Measurements from ENCODE around the gene CCDC88C. TPM values are rescaled to one million over a fixed set of nuclear protein-coding genes. Genes with fewer than 3 reads are reported as not detected.

The CCDC88C gene
- total and polyA plus RNA-seq, 12 donors = 1.5 to 6.5 (median 3.4) TPM

- intact Hi-C loops (cut with DNase I) = no loop called here
- no peaks in the 10 kb centered on the region for H3K27me3 ChIP-seq
- 88 to 93% (median 92%) methylated on average over 7 to 23 of the region's 23 CpGs for WGBS, 4 donors
- DNase-seq = no peak
- H3K9me3 ChIP-seq (replicated peaks in 1 of 3) = no peaks in the 10 kb centered on the region
- no peaks in the 10 kb centered on the region for H3K36me3 ChIP-seq (replicated peaks in 1 of 2)
- H3K4me1 ChIP-seq (replicated peaks in 1 of 2) = no peaks in the 10 kb centered on the region
- no peak overlapping the region for H3K4me3 ChIP-seq
- TF ChIP-seq CTCF (IDR thresholded peaks at IDR 0.05) (no peak), POLR2A (IDR thresholded peaks at IDR 0.05) (no peak)
- H3K27ac ChIP-seq = no peak overlapping the region
Observed at GRCh38 chr14:91337699-91338335, 79.8 kb downstream of the CCDC88C start.

DNA sequence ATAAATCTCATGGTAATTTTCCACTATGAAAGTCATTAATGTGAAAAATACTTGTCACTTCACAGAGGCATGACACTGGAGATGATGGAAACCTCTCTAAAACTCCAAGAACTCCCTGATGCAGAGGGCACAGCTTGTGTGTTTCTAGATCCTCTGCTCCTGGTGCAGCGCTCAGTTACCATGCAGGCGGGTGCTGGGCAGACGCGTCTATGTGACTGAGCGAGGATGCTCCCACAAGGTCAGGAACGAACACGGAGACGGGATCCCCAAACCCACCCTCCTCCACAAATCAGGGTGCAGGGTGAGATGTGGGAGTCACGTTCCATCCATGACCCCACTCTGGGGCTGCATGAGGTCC, 81.5 kb downstream of the CCDC88C start:
- H3K4me3 ChIP-seq = no peak overlapping the region
- no peaks in the 10 kb centered on the region for H3K36me3 ChIP-seq (replicated peaks in 1 of 2)
- H3K4me1 ChIP-seq (replicated peaks in 1 of 2) = no peaks in the 10 kb centered on the region
- 90 to 100% (median 95%) methylated on average over 2 to 9 of the region's 9 CpGs for WGBS, 4 donors
- no peaks in the 10 kb centered on the region for H3K9me3 ChIP-seq (replicated peaks in 1 of 3)
- DNase-seq = no peak
- no peaks in the 10 kb centered on the region for H3K27me3 ChIP-seq
- TF ChIP-seq CTCF (IDR thresholded peaks at IDR 0.05) (no peak), POLR2A (IDR thresholded peaks at IDR 0.05) (no peak)
- intact Hi-C loops (cut with DNase I) = no loop called here
- H3K27ac ChIP-seq = no peak overlapping the region

DNA sequence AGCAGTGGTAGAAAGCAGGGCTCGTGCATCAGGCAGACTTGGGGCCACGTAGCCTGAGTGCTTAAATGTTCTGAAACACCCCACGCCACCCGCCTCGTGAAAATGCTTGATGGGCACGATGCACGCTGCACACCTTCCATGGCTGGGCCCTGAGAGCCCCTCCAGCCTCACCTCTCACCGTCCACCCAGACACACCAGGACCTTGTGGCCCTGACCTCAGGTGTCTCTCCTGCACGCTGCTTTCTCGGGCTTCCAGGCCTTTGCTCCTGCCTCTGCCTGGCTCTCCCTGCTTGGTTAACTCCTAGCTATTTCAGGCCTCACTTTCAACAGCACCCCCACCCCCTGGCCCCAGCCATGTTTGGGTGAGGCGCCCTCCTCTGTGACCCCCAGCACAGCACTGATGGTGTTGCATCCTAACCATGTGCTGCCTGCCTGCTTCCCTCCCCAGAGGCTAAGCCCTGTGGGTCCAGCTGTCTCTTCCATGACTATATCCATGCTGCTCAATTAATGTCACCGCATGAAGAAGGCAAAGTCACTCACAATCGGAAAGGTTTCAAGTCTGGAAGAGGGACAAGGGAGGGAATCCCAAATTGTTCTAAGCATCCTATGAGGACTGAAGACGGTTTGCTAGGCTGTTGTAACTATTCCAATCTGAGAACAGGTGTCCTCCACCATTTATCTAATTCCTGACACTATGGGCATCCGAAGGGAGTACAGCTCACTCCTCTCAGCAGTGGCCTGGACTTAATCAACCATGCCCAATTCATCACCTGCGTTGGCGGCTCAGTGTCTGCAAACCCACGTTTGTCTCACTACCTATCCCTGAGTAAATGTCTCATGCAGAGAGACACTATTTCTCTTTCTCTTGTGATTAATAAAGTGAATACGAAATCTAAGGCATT, 82.2 kb downstream of the CCDC88C start:
- no peaks in the 10 kb centered on the region for H3K36me3 ChIP-seq (replicated peaks in 1 of 2)
- 82 to 91% (median 90%) methylated on average over 15 to 19 of the region's 19 CpGs for WGBS, 4 donors
- TF ChIP-seq POLR2A (IDR thresholded peaks at IDR 0.05) (no peak), CTCF (IDR thresholded peaks at IDR 0.05) (no peak)

GRCh38 chr14:91333650-91334039, 84.0 kb downstream of the CCDC88C start:
- Histone ChIP-seq H3K27me3 (no peaks in the 10 kb centered on the region), H3K27ac (no peak overlapping the region), H3K4me1 (replicated peaks in 1 of 2) (no peaks in the 10 kb centered on the region), H3K36me3 (replicated peaks in 1 of 2) (no peaks in the 10 kb centered on the region), H3K9me3 (replicated peaks in 1 of 3) (no peaks in the 10 kb centered on the region), H3K4me3 (no peak overlapping the region)
- 92 to 98% (median 94%) methylated on average over 3 of the region's 3 CpGs for WGBS, 4 donors
- intact Hi-C loops (cut with DNase I) = no loop called here
- TF ChIP-seq POLR2A (IDR thresholded peaks at IDR 0.05) (no peak), CTCF (IDR thresholded peaks at IDR 0.05) (no peak)
- no peak for DNase-seq

More for the DNA sequence above, 82.2 kb downstream of the CCDC88C start:
- no peaks in the 10 kb centered on the region for H3K27me3 ChIP-seq
- DNase-seq = no peak
- H3K4me3 ChIP-seq = no peak overlapping the region
- intact Hi-C loops (cut with DNase I) = no loop called here
- no peaks in the 10 kb centered on the region for H3K4me1 ChIP-seq (replicated peaks in 1 of 2)
- no peak overlapping the region for H3K27ac ChIP-seq
- no peaks in the 10 kb centered on the region for H3K9me3 ChIP-seq (replicated peaks in 1 of 3)
